AG08396 (cell line): ENCODE measurements around the gene LPO.

ENCODE experiments used
- DNase-seq: peaks from one replicate; pipeline ENCODE4 v3.0.0; 2012; ENCODE audit warnings: low spot score, mixed read lengths

Gene LPO

GRCh38 chr17:58317421-58318064 is 79.2 kb downstream of the LPO start:
- peak; percentile 85 for DNase-seq

DNA sequence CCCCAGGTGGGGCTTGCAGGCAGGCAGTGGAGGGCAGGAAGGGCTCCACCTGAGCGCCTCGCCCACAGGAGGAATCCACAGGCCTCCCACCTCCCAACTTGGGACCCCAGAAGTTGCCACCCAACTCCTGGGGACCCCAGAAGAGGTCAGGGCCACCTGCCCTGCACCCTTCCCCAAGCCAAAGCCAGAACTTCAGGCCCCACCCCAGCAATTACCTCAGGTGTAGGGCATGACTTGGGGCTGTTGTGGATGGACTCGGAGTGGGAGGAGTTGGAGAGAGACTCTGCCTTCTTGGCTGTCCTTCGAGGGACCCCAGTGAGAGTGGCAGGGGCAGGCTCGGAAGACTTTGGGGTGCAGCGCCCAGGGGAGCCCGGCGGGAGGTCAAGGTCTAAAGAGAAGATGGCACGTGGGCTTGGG is 79.7 kb downstream of the LPO start:
- DNase-seq: no peak
